GM12873 (cell line): Measurements from ENCODE around the gene LSM4.
A peak's percentile ranks its signal among the peaks of the same experiment; 100 is the strongest.

Experiments
- CTCF ChIP-seq: IDR thresholded peaks from 2 replicates; pipeline ENCODE4 v1.5.1; 2012; ENCODE audit warnings: low read depth, mild to moderate bottlenecking, moderate library complexity, low read length, control low read depth; ENCODE audit not compliant: insufficient read depth; ENCODE audit errors: missing control alignments

The LSM4 gene

GRCh38 chr19:18357041-18357440 lies 34.2 kb upstream of the LSM4 start:
- TF ChIP-seq CTCF: no peak

GRCh38 chr19:18353378-18354005 lies 30.6 kb upstream of the LSM4 start:
- no peak for TF ChIP-seq CTCF

GRCh38 chr19:18351544-18351943 lies 28.7 kb upstream of the LSM4 start:
- no peak for TF ChIP-seq CTCF

GRCh38 chr19:18350490-18350889 lies 27.6 kb upstream of the LSM4 start:
- no peak for TF ChIP-seq CTCF

GRCh38 chr19:18349524-18350128 lies 26.8 kb upstream of the LSM4 start:
- TF ChIP-seq CTCF: peak; percentile 69

- TF ChIP-seq CTCF: no peak
Observed at GRCh38 chr19:18348171-18348570, 25.3 kb upstream of the LSM4 start.

- TF ChIP-seq CTCF: no peak
Observed at GRCh38 chr19:18346091-18346490, 23.2 kb upstream of the LSM4 start.

- no peak for TF ChIP-seq CTCF
Observed at GRCh38 chr19:18345296-18345695, 22.4 kb upstream of the LSM4 start.
